ENCODE measurements around the gene DUSP28.
"Not testable (repeated sequence)": the region's sequence is repeated elsewhere in the genome, so short reads cannot be mapped to it uniquely, and the experiment has no call there.

The DUSP28 gene

GRCh38 chr2:240560480-240561324, 545 bp downstream of the DUSP28 start:
- DNase-seq (ENCODE audit: low read depth in 2 of 2), result peak; percentile 99

DNA sequence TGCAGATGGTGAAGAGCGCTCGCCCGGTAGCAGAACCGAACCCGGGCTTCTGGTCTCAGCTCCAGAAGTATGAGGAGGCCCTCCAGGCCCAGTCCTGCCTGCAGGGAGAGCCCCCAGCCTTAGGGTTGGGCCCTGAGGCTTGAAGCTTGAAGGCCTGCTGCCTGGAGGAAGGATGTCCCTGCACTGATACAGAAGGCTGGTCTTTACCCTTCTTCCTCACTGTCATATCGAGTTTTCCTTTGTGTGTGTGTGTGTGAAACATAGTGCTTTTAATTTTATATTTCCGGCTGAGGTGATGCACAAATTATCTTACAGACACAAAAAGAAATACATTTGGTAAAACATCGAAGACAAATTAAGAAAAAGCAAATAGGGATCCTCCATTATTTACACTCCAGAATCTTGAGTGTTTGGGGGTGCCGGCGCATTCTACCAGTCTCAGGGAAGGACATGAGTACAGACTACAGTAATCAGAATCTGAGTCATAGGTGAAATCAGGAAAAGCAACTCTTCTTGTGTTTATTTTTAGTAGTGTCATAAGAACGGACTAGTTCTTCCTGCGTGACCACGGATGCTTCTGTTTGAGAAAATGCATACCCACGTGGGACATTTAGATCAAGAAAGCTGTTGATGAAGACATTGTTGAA, 1.3 kb downstream of the DUSP28 start:
- DNase-seq (ENCODE audit: low read depth in 2 of 2), result no peak

DNA sequence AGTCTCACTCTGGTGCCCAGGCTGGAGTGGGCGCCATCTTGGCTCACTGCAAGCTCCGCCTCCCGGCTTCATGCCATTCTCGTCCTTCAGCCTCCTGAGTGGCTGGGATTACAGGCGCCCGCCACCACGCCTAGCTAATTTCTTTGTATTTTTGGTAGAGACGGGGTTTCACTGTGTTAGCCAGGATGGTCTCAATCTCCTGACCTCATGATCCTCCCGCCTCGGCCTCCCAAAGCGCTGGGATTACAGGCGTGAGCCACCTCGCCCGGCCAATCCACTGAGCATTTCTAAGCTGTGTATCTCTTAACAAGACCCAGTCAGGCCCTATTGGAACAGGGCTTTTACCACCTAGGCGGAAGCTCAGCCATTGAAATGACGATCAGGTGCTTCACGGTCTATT, 3.1 kb downstream of the DUSP28 start:
- DNase-seq (ENCODE audit: low read depth in 2 of 2), result not testable (repeated sequence)

DNA sequence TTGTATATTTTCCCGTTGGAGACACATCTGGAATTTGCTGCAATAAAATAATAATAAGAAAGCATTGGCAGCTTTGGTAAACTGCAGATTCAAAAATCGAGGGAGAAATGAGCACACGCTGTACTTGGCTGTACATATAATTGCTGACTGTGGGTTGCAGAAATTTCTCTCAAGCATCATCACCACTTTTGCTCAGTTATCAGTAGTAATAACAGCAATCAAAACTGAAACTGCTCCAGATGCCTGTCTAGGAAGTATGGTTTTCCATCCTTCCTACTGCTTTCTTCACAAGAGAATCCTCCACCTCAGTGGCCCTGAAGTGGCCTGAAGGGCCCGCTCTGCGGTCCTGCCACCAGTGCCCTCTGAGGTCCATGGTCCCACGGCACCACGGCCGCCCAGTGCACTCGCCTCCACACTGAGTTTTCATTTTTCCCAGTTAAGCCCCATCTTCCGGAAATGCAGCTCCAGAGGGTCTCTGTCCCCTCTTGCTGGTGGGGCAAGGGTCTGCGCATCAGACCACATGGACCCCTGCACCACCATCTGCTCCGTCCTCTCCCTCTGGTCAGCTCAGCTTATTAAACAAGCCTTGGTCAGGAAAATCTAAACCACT, 3.9 kb downstream of the DUSP28 start:
- no peak for DNase-seq (ENCODE audit: low read depth in 2 of 2)

DNA sequence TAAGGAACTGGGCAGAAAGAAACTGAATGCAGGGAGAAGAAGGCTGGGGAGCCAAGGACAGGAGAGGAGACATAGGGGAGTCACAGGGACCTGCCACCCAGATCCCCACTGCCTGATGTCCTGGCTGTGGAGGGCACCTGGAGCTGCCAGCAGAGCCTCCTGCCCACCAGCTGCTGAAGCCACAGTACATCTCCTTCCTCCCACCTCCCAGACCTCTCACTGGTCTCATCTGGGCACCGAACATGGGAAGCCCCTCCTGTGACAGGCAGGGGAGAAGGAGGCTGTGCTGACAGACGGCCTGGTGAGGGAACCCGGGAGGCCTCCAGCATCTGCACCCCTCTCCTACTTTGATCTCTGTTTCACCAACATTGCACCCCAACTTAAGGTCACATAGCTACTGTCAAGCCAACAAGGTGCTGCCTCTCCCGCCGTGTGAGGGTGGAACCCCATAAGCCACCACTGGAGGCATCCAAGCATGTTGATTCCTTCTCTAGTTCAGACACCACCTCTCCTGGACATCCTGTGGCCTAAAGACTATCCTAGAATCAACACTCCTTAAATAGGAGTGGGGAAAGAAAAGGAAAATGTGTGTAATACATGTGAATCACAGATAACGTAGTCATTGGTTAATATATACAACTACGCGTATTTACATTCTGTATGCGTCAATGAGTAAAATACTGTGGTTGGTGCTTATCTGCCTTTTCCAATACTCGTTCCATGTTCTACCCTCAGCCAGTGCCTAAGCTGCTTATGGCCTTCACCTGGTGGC, 4.6 kb downstream of the DUSP28 start:
- DNase-seq (ENCODE audit: low read depth in 2 of 2), result peak in 1 of 2 donors; percentile 25

GRCh38 chr2:240565333-240566202, 5.4 kb downstream of the DUSP28 start:
- peak; percentile 84 to 86 for DNase-seq (ENCODE audit: low read depth in 2 of 2)

DNA sequence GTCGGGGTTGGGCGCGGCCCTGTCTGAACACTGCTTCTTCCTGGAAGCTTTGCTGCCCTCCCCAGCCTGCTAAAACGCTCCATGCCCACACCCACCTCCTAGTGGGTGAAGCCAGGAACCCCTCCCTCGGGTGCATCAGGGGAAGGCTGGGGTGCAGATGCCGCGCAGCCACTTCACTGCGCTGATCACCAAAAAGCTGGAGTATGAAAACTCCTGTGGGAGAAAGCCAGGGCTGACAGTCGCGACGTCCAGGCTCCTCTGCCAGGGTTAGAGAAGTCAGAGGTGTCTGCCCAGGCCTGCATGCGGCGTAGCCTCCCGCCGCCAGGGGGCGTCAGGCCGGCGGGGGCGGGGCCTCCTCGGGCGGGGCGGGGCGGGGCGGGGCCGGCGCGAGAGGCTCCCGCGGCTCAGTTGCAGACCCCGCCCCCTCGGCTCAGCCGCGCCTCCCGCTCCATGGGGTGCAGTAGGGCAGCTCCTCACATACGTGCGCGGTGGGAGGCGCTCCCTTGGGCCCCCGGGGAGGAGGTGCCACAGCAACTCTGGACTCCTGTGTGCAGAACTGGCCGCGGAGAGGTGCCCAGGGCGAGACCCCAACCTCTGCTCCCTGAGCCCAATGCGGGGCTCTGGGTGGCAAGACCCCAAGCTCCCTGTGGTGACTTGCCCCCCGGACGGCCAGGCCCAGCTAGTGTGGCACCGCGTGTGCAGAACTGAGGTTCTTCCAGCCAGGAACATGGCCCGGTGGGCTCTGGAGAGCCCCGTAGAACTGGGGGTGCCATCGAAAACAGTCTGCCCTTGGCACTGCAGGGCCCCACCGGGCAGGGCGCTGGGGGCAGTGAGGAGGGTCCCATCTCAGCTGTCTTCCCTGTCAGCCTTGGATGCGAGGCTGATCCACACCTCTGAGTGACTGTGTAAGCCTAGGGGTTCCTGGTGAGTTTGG, 6.3 kb downstream of the DUSP28 start:
- peak; percentile 90 to 94 for DNase-seq (ENCODE audit: low read depth in 2 of 2)

DNA sequence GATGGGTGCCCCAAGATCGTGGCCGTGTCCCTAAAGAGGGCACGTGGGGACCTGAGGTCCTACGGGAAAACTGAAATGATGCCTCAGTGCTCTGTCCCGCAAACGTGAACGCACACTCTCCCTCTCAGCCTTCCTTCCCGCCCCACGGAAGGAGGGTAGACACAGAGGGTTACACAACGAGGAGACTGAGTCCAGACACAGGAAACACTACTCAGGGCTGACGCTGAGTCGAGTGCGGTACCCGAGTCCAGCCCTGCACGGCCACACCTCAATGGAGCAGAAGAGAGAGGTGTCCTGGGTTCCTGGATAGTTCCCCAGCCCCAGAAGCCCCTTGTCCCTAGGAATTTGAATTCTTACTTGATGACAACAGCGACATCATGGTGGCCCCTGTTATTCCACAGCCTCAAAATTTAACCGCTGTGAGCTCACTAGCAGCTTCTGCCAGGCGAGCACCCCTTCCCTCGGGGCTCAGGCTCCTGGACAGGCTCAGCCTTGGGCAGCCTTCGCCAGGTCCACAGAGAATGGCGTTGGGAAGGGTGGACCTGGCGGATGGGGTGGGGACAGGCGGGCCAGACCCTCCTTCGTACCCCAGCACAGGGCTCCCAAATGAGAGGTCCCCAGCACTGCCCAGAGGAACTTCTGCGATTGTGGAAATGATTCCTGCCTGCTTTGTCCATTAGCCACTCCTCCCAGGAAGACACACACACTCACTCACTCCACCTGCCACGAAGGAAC, 7.1 kb downstream of the DUSP28 start:
- no peak for DNase-seq (ENCODE audit: low read depth in 2 of 2)

- DNase-seq (ENCODE audit: low read depth in 2 of 2), result no peak
These were observed 7.9 kb downstream of the DUSP28 start, which contains the start of gene RNPEPL1 for GRCh38 chr2:240567872-240568677. Gene RNPEPL1 (plus strand): TSS chr2:240568484. CDS start chr2:240568587, 103 bp downstream.

DNA sequence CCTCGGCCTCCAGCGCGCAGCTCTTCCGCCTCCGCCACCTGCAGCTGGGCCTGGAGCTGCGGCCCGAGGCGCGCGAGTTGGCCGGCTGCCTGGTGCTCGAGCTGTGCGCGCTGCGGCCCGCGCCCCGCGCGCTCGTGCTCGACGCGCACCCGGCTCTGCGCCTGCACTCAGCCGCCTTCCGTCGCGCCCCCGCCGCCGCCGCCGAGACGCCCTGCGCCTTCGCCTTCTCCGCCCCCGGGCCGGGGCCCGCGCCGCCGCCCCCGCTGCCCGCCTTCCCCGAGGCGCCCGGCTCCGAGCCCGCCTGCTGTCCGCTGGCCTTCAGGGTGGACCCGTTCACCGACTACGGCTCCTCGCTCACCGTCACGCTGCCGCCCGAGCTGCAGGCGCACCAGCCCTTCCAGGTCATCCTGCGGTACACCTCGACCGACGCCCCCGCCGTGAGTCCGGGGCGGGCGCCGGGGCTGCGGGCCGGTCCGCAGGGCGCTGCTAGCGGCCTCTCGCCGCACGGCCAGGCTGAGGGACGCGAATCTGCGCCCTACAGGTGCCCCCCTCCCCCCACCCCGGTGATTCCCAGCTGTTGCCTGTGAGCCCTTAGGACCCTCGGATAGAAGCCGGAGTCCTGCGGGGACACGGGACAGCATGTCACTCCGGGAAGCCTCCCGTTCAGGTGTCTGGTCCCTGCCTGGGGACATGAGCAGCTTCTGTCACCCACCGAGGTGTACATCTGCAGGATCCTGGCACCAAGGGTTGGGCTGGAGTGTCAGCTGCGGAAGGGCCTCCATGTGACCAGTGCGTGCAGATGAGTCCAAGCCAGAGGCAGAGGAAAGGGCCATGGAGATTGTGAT, 8.7 kb downstream of the DUSP28 start:
- no peak for DNase-seq (ENCODE audit: low read depth in 2 of 2)

GRCh38 chr2:240569523-240569997, 9.4 kb downstream of the DUSP28 start:
- DNase-seq (ENCODE audit: low read depth in 2 of 2), result no peak

- DNase-seq (ENCODE audit: low read depth in 2 of 2), result no peak
These were observed 9.9 kb downstream of the DUSP28 start for GRCh38 chr2:240569998-240570530.

GRCh38 chr2:240570531-240571313, 10.6 kb downstream of the DUSP28 start:
- no peak for DNase-seq (ENCODE audit: low read depth in 2 of 2)

DNA sequence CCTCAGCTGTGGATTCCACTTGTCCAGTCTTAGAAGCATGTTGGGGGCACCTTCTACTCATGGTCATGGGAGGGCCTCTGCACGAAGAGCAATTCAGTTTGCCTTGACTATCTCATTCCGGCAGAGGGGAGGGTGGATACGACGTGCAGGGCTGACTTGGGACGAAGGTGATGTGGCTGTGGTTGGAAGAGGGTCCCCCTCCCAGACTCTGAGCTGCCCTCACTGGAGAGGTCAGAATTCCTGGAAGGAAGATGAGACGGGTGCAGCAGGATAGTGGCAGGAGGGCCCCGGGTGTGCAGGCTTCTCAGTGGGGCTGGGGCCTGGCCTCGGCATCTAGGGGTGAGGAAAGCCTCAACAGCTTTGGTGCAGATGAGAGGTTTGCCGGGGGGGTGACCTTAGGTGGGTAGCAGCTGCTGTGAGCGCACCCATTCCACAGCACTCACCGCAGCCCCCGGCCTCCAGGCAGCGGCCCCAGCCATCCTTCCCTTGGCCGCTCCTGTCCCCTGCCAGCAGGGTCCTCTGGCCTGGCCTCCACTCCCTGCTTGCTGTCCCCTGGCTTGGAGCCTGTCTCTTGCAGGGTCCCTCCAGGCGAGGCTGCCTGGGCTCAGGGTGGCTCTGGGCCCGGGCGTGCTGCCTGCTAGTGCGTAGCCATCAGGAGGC, 11.3 kb downstream of the DUSP28 start:
- DNase-seq (ENCODE audit: low read depth in 2 of 2), result no peak
